RPMI7951 (cell line): ENCODE data around the gene ANOS1. TPM values are rescaled to one million over a fixed set of nuclear protein-coding genes. Genes with fewer than 3 reads are reported as not detected.

Experiments used
- DNase-seq: peaks from one replicate; pipeline ENCODE4 v3.0.0-alpha.2; 2012; ENCODE audit warnings: low read depth
- total RNA-seq: library from RNA; depleted of rRNA; stranded (reverse); fragments of >200 nt; shearing (Covaris generic); gene quantifications from 2 replicates; pipeline ENCODE4 v1.2.3, GENCODE V29; 2014

ANOS1 gene
- total RNA-seq, 1 experiment from 2014 or later, result not detected

DNA sequence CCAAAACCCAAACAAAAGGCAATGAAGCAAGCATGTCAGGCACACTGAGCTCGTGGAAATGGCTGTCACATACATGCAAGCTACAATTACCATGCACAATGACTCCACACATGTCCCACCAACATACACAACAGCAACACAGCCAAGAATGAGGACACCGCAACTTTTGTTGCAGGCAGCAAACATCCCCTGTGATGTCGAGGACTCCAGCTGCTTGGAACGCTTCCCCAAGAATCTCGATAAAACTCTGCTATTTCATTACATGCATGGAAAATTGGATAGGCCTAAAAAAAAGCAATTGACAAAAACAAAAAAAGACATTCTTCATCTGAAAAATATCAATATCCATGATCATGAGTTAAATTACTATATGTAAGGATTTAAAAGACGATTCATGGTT is 11.8 kb downstream of the ANOS1 start:
- DNase-seq, result no peak

DNA sequence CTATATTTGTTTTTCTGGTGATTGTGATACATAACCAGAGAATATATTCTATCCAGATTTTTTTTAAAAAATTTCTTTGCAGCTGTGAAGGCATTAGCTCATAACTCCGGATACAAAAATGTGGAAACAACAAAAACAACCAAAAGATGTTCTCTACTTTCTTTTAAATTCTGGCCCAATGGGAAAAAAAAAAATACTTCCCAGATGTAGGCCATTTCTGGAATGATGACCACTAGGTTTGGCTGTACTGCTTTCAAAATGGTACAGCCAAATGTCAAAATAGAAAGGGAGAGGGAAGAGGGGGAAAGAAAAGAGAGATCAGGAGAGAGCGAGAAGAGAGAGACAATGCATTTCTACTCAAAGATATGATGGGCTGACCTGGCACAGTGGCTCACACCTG is 14.6 kb downstream of the ANOS1 start:
- DNase-seq, result no peak

DNA sequence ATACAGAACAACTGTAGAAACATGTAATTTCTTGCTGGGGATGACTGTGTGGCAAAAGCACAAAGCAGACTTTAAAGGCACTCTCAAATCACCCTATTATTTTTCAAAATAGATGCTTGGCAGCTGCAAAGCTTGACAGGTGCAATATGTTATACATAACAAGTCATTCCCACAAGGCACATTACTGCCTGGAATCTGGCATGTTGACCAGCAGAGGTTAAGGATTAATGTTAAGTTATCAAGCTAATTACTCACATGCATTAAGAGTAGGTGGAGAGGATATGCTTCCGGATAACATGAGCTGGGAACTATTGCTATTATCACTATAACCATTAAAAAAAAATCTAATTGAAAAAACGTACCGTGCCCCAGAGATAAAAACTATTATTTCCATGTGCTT is 17.8 kb downstream of the ANOS1 start:
- DNase-seq, result no peak

DNA sequence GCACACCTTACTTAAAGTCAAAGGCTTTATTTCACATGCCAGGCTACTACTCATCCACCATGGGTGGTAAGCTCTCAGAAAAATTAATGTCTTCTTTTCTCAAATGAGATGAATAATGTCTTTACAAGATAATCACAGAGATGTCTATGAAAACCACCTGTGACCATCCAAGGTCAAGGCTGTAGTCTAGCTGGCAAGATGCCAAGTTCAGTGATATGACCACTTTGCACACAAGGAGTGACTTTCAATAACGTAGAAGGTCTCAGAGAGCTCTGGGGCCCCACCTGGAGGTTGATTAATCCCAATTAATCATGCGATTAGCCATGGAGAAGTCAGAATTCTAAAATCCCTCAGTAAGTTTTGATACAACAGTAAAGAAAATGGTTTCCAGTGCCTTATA is 20.5 kb downstream of the ANOS1 start:
- no peak for DNase-seq

DNA sequence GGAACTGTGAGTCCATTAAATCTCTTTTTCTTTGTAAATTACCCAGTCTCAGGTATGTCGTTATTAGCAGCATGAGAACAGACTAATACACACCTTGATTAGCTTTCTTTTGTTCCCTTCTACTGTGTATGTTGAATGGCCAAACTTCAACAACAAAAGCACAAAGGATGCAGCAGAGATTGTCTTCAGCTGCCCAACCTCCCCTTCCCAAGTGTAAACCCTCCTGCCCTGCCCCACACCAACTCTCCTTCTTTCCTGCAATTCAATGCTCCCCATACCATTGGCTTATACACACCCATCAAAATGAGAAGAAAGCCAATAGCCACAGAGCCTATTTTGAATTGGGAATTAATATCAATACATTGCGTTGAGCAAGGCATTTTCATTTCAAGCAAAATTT is 27.8 kb downstream of the ANOS1 start:
- DNase-seq, result no peak

DNA sequence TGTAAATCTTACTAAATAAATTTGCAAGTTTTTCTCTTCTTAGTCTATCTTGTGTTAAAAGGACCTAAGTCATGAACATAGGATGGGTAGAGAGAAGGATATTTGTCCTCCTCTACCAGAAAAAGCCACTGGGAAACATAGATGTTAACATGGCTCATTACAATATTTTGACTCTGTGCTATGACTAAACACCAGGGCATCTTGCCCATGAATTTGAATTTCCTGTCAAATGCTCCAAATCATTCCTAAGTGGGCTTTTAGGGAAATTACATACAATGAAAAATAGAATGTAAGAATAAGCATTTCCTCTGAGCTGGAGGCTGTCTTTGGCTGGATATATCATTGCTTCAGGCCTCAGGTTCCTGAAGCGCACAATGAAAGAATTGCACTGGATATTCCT is 39.1 kb downstream of the ANOS1 start:
- DNase-seq, result no peak

DNA sequence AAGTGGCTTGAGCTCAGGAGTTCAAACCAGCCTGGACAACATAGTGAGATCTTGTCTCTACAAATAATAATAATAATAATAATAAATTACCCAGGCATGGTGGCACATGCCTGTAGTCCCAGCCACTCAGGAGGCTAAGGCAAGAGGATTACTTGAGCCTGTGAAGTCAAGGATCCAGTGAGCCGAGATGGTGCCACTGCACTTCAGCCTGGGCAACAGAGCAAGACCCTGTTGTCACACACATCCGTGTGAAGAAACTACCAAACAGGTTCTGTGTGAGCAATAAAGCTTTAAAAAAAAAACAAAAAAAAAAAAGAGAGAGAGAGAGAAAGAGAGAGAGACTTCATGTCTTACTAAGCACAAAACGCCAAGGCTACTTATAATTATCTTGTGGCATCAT is 42.5 kb downstream of the ANOS1 start:
- no peak for DNase-seq

DNA sequence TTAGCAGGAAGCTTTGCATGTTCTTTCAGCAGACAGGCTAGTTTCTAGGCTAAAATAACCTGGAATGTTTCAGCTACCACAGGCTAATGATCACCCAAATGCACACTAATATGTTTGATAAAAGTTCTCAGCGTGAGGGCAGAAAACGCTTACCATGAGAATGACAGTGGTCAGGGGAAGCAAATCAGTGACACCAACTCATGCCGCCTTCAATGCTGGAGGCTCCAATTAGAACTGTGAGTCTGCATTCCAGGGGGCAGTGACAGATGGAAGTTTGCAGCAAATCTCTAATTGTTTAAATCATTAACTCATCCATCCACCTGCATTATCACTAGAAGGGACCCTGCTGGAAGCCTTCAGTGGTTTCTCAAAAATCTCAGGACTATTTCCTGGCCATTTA is 43.2 kb downstream of the ANOS1 start:
- DNase-seq, result no peak

DNA sequence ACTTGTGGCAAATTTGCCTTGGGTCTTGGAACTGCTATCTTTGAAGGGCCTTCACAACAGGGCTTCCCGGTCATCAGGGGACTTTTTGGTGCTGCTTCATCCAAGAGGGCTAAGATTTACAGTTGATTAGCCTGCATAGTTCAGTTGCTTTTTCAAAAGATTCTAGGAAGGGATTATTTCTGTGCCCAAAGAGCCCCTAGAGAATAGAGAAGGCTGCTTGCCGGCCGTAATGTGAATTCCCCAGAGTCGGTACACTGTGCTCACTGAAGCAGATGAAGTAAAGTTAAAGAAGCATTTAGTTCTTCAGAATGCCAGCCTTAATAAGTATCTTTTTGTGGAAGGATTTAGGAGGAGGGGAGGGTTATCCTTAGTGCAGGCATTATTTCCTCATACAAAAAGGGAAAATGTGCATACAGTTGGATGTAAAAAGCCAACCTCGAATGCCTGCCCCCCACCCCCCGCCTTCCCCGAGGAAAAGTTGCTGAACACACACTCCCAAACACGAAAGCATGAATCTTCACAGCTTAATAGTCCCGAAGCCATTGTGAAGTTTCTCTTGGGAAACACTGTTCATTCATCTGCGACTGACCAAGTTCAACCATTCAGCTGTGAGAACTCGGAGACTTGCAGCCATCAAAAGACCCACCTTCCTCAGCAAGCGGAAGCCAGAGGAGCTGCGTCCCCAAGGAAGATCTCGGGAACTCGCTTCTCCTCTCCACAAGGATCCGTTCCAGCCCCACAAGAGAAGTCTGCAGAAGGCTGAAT is 47.6 kb downstream of the ANOS1 start:
- no peak for DNase-seq

DNA sequence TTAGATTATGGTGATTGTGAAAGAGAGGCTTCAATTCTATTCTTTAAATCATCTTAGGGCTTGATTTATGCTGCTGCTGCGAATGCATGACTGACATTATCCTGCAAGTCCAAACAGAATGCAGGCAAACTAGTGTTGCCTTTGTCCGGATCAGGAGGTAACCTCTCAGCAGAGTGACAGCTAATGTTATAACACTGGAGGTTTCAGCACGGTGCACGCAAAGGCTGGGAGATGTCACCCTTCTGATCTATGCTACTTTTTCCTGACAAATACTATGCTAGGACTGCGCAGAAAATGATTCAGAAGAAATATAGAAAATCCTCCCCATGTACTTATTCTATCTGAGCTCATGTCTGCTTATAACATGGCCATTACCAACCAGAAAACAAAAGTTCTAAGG is 48.2 kb downstream of the ANOS1 start:
- no peak for DNase-seq

DNA sequence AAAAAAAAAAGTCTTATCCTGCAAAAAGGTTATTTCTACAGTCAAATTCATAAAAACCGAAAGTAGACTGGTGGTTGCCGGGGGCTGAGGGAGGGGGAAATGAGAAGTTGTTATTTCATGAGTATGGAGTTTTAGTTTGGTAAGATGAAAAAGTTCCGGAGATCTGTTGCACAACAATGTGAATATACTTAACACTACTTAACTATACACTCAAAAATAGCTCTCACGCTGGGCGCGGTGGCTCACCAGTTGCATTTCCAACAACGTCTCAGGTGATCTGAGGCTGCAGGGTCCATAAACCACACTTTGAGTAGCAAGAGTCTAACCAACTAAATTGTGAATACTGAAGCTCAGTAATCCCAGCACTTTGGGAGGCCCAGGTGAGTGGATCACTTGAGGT is 52.4 kb downstream of the ANOS1 start:
- no peak for DNase-seq

DNA sequence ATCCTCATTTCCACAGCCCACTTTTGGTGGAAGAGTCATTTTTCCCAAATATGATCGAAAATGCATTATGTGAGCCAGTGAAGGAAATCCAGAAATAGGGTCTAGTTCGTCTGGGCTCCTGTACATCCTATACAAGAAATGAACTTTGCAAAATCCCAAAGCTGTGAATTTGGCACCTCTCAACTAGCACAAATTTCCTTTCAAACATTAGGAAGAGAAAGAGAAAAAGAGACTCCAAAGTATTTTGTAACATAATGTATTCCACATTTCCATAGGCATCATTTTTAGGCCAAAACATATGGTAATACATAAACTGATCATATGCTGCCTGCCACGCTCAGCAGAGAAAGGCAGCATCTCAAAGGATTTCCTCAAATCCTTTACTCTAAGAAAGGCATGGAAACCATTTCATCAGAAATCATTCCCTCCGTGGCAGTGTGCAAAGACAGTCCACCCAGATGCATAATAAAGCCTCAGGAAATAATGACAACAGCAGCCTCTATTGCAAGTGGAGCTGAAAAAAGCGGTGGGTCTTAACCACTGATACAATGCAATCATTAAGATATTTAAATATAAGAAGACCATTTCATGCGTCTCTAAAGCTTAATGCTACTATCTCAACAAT is 56.8 kb downstream of the ANOS1 start:
- no peak for DNase-seq

DNA sequence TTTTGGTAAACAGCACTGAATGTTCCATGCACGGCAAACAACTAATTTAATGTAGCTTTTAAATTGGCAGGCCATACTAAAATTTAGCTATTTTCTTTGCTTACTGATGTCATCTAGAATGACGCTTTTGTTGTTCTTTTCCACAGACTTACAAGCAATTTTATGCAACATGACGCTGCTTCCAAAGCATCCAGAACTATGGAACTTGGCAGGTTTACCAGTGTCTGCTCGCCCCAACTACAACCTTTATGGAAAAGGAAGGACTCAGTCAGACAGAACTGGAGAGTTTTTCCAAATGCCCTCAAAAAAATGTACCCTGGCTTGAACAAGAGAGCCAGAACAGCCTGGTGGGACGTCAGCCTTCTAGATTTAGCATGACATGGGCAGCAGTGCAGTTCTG is 58.7 kb downstream of the ANOS1 start:
- DNase-seq, result no peak

DNA sequence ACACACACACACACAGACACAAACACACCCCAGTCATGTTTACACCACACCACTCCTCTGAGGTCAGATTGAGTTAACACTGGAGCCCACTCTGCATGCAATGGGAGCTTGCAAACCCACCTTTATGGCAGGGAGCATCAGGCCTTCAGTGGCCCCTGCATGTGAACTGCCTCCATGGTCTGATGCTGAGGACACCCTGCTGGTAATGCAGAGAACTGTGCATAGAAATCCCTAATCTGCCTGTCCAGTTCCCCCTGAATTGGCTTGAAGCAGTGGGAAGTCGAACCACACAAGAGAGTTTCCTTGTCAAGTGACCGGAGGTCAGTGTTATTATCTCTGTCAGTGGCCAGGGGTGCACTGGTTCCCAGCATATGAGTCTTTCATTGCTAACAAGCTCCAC is 59.8 kb downstream of the ANOS1 start:
- DNase-seq, result no peak

DNA sequence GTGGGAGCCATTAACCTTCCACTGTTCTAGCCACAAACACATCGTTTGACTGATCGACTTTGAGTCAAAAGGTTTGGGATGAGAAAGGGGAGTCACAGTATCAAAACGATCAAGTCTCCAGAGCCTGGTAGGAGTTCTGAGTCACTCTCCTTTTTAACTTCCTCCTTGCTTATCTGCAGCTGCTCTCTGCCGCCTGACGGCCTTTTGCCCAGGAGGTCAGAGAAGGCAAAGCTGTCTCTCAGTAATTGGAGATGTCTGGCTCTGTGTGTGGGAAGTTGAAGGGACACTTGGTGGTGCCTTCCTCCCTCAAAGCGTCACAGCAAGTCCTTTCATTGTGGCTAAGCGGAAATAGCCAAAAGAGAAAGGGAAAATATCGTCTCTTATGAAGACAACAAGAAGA is 63.1 kb downstream of the ANOS1 start:
- DNase-seq, result no peak

DNA sequence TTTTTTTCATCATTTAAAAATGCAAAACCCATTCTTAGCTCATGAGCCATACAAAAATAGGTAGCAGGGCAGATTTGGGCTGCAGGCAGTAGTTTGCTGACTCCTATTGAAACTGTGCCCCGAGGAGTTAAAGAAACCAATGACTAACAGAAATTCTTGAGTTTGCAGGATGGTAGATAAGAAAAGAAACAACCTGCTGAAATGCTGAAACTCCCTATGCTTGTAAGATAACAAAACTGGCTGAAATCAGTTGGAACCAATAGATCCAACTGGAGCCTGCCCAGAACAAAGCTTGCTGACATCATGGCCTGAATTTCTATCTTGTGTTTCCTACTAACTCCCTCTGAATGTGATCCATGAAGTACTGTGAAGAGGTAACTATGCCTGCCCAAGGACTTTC is 68.6 kb downstream of the ANOS1 start:
- DNase-seq, result no peak

DNA sequence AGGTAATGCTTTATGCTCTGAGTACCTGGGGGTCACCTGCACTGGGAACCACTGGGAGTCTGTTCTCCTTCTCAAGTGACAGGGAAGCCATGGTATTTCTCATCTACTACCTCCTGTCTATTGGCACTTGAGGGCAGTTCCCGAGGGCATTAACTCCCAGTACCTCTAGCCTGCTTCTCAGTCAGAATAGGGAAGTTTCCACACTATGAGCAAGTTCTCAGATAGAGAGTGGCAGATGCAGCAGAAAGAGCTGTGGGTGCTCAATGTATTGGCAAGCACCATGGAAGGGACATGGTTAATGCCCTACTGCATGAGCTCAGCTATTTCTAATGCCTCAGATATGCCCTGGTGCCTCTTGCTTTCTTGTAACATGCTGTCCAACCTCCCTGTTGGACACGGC is 74.1 kb downstream of the ANOS1 start:
- no peak for DNase-seq

DNA sequence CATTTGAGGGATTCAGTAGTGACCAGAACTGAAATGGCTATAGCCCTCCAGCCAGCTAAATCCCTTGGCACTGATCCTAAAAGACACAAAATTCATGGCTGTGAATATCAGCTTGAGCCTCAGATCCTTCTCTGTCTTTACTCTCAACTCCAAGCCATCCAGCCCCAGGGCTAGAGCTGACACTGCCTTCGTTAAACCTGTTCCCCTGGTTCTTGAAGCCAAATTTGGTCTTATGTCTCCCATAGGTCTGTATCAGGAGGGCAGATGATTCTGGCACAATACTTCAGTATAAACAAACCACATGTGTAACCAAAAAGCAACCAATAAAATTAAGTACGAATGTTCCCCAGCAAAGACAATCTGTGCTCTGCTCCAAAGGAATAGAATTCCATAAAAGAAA is 78.0 kb downstream of the ANOS1 start:
- no peak for DNase-seq

DNA sequence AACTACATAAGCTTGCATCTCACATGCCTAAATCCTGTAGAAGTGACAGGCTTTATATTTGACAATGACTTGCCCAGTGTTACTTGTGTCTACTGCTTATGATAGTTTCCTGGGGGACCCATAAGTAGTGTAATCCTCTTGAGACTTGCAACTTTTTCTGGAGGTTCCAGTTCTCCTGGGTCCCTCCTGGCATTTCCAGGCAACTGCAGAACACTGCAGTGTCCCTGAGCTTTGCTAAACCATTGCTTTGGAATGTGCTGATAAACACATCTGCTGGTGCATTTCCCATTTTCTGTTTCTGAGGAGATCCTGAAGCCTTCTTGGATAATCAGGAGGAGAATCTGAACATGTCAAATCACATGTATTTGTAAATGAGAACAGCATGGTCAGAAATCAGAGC is 82.0 kb downstream of the ANOS1 start:
- DNase-seq, result no peak

DNA sequence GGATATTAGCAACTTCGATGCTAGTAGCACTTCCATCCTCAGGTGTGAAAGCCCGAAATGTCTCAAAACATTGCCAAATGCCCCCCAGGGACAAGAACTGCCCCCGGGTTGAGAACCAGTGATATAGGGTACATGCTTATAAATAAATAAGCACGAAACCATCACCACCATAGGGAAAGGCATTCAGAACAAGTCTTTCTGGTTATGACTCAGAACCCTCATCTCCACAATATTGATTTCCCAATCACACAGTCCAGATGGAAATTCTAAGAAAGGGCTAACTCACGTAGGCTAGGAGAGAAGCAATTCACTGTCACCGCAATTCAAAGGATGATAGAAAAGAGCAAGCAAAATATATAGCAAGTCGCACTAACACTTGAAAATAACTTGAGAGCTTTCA is 84.8 kb downstream of the ANOS1 start:
- no peak for DNase-seq

DNA sequence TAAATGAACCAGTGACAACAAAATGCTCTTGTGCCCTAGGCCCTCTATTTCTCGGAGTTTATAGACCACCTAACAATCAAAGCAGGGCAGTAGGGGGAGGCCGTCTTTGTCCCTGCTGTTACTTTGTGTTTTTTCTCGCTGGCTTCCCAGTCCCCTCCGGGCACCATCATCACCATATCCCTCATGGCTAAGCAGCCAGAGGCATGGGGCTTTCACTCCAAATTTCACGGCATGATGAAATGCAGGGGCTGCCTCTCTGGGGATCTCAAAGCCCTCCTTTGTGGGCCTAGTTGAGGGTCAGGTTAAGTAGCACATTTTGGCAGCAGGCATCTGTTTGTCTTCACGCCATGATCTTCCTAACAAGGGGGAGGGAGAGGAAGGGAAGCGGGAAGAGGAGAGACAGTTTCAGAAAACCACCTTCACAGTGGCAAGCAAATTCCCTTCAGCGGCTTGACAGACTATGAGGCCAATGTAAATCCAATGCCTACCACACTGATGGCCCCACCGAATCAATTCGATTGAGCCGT is 91.9 kb downstream of the ANOS1 start:
- no peak for DNase-seq

DNA sequence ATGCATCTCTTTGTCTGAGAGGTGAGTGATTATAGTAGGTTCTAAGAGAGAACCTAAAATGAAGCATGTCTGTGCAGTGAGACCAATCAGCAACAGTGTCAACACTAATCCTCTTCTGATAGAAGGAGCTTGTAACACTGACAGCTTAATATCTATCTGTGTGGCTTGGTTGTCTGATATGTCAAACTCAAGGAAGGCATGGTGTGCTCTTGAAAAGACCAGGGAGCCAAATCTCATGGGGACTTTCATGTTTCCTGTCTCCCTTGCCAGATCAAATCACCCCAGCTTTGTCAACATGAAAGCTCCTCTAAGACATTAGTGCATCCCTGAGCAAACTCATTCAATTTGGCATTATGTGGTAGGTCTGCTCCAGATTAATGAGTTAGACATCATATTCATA is 95.4 kb downstream of the ANOS1 start:
- no peak for DNase-seq

DNA sequence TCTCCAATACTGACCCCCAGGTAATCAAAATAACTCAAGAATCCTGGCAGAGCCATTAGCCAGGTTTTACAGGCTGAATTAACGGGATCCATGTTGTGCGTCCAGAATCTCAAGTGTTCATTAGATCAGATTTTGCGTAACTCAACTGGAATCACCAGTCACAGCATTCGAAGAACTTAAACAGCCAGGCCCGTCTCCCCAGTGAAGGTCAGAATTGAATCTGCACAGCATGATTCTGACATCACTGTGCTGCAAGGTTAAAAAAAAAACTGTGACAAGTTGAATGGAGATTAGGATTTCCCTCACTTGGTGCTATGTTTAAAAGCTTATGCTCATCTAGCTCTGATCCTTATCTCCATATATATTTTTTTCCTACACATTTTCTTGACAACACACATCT is 96.1 kb downstream of the ANOS1 start:
- no peak for DNase-seq

DNA sequence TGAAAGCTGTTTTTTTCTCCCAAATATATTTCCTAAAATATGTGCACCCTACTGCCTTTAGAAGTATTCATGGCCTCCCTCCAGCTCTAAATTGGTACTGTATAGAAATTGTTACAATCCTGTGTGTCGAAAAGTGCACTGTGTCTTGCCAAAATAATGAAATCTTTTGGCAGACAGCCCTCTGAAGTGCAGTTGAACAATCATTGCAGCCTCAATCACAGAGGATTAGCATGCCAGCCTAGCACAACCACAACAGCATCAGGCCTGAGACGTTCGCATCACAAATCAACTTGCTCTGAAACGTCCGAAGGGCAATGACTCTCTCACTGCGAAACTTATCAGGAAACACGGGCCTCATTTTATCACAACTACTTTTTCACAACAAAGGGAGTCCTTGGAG is 99.0 kb downstream of the ANOS1 start:
- DNase-seq, result no peak
